ENCODE data around the gene PGA4.

GRCh38 chr11:61198948-61199523, 23.1 kb upstream of the PGA4 start:
- TF ChIP-seq POLR2A (IDR thresholded peaks at IDR 0.05; ENCODE audit: low read length) (no peak), GATA1 (IDR thresholded peaks at IDR 0.05; ENCODE audit: low read depth, low read length) (no peak)

All from erythroblast (primary cell).